HepG2 (cell line): ENCODE measurements around the gene SYT8. TPM values are rescaled to one million over a fixed set of nuclear protein-coding genes. Genes with fewer than 3 reads are reported as not detected.

Experiments used
- ATAC-seq: fragments of 200-7000 bp; cut with Tn5 transposase; 3 replicates; pipeline ENCODE4 v1.9.1; 2020; ENCODE audit warnings: mild to moderate bottlenecking, moderate library complexity
- BruUV-seq: library from RNA; stranded (reverse); fragments of 400-500 nt; replicated peaks from 2 replicates; lab custom pipeline; 2021; lab: Mats Ljungman, UMichigan
- CTCF ChIA-PET: fragments of 300-600 bp; formaldehyde crosslinking; extraction: SDS; loops from one replicate; lab custom pipeline; 2021; ENCODE audit warnings: low total read pairs, inconsistent platforms, low intra/inter-chr PET ratio; lab: Yijun Ruan, JAX
- POLR2A ChIA-PET: fragments of 350-600 bp; sonication (Branson Sonifier 250); formaldehyde crosslinking; loops from one replicate; lab custom pipeline; 2020; ENCODE audit warnings: antibody characterized with exemption, inconsistent platforms; lab: Yijun Ruan, JAX
- DNase-seq: peaks from one replicate; pipeline ENCODE4 v3.0.0-alpha.2; 2015; ENCODE audit warnings: low spot score
- FAIRE-seq: peaks from 3 replicates; lab custom pipeline; 2011; peaks lifted over from hg19 to GRCh38; lab: Jason Lieb, UNC
- H2AFZ ChIP-seq: one replicate; pipeline ENCODE4 v1.6.1; 2011; ENCODE audit warnings: low read length, inconsistent platforms
- H3K27ac ChIP-seq: fragments of 300-600 bp; 3 replicates; pipeline ENCODE4 v1.8.0; 2011; ENCODE audit warnings: mixed run types, mild to moderate bottlenecking, mixed read lengths, low read length, inconsistent platforms; ENCODE audit not compliant: insufficient read depth; ENCODE audit errors: extremely low read length
- H3K27me3 ChIP-seq, 2 experiments: fragments of 200-600 bp in 1 of 2; 2 replicates in 1 of 2; 3 replicates in 1 of 2; pipeline versions ENCODE4 v1.6.0 to v1.8.0; 2011; ENCODE audit warnings: low read length in 2 of 2, mild to moderate bottlenecking in 2 of 2, moderate library complexity in 2 of 2, inconsistent platforms in 1 of 2; ENCODE audit not compliant: insufficient read depth in 2 of 2, control insufficient read depth in 1 of 2
- H3K36me3 ChIP-seq, 2 experiments: fragments of 200-600 bp in 1 of 2; replicated peaks in 1 of 2; 2 replicates in 1 of 2; 3 replicates in 1 of 2; pipeline versions ENCODE4 v1.5.1 to v1.8.0; 2011; ENCODE audit warnings: low read length in 2 of 2, inconsistent platforms in 1 of 2; ENCODE audit not compliant: insufficient read depth in 2 of 2, control insufficient read depth in 1 of 2
- H3K4me1 ChIP-seq: 2 replicates; pipeline ENCODE4 v1.5.1; 2012; ENCODE audit warnings: low read length, inconsistent platforms; ENCODE audit not compliant: insufficient read depth
- H3K4me2 ChIP-seq: 2 replicates; pipeline ENCODE4 v1.6.0; 2011; ENCODE audit warnings: low read depth, low read length, inconsistent platforms
- H3K4me3 ChIP-seq, 3 experiments: fragments of 200-600 bp in 1 of 3; sonication (generic), shearing (Covaris generic) in 1 of 3; replicated peaks in 1 of 3; 2 replicates each; pipeline ENCODE4 v1.5.1; 2011 to 2016; ENCODE audit warnings: low read length in 3 of 3, inconsistent platforms in 2 of 3, low read depth in 2 of 3, mild to moderate bottlenecking in 2 of 3, control low read depth in 1 of 3, mixed read lengths in 1 of 3; ENCODE audit not compliant: insufficient read depth in 1 of 3
- H3K79me2 ChIP-seq: one replicate; pipeline ENCODE4 v1.6.1; 2011; ENCODE audit warnings: low read length, inconsistent platforms; ENCODE audit not compliant: insufficient read depth
- H3K9ac ChIP-seq: 2 replicates; pipeline ENCODE4 v1.6.0; 2011; ENCODE audit warnings: mild to moderate bottlenecking, low read depth, low read length, inconsistent platforms; ENCODE audit not compliant: insufficient read depth
- H3K9me3 ChIP-seq: 2 replicates; pipeline ENCODE4 v1.5.1; 2012; ENCODE audit warnings: mild to moderate bottlenecking, low read length
- H4K20me1 ChIP-seq: 2 replicates; pipeline ENCODE4 v1.6.0; 2011; ENCODE audit warnings: inconsistent platforms, mild to moderate bottlenecking, low read length, moderate library complexity; ENCODE audit not compliant: insufficient read depth
- CEBPG ChIP-seq: IDR thresholded peaks from 2 replicates; pipeline ENCODE4 v1.6.1; 2016
- ESRRA ChIP-seq: sonication (generic); formaldehyde crosslinking; IDR thresholded peaks from 2 replicates; pipeline ENCODE4 v1.5.1; 2020; ENCODE audit warnings: mild to moderate bottlenecking, low read depth, missing genetic modification reagents
- GTF3A ChIP-seq: sonication (generic); formaldehyde crosslinking; conservative IDR thresholded peaks from 2 replicates; pipeline ENCODE4 v1.4.0; 2020; ENCODE audit warnings: mild to moderate bottlenecking, missing genetic modification reagents
- PAF1 ChIP-seq: IDR thresholded peaks from 2 replicates; pipeline ENCODE4 v1.6.1; 2016; ENCODE audit warnings: missing genetic modification reagents, missing compliant biosample characterization
- ZFP1 ChIP-seq: IDR thresholded peaks from 2 replicates; pipeline ENCODE4 v1.6.1; 2016
- ZNF20 ChIP-seq: sonication (generic); formaldehyde crosslinking; IDR thresholded peaks from 2 replicates; pipeline ENCODE4 v1.4.0; 2020; ENCODE audit warnings: mild to moderate bottlenecking, moderate library complexity, missing genetic modification reagents
- ZNF576 ChIP-seq: sonication (generic); formaldehyde crosslinking; IDR thresholded peaks from 2 replicates; pipeline ENCODE4 v1.4.0; 2020; ENCODE audit warnings: mild to moderate bottlenecking, missing genetic modification reagents
- ZNF772 ChIP-seq: sonication (generic); formaldehyde crosslinking; IDR thresholded peaks from 2 replicates; pipeline ENCODE4 v1.5.0; 2020; ENCODE audit warnings: mild to moderate bottlenecking, missing genetic modification reagents
- WGBS: methylation state at CpG from one replicate; pipeline ENCODE4 v1.1.6; 2017; ENCODE audit warnings: low lambda C conversion rate; 5-methylcytosine and 5-hydroxymethylcytosine counted together
- in situ Hi-C: cut with HindIII; loops from 2 replicates; pipeline ENCODE4 v1.10.0; 2017; ENCODE audit warnings: low pct_unique_long_range_greater_than_20kb; ENCODE audit not compliant: extremely low pct_ligation_motif_present
- intact Hi-C: fragments of 100-400 bp; cut with micrococcal nuclease; formaldehyde crosslinking; loops from one replicate; pipeline ENCODE4 v1.10.0; 2022; ENCODE audit not compliant: unreplicated experiment
- polyA plus RNA-seq, 8 experiments: library from polyadenylated mRNA; depleted of rRNA in 3 of 8; stranded (reverse) in 7 of 8; unstranded in 1 of 8; fragments of >200 nt; fragmentation: Illumina TruSeq in 4 of 8; extraction: Trizol in 4 of 8; gene quantifications; 2 replicates each; pipeline versions ENCODE4 v1.2.1 to v1.2.3, GENCODE V29; 2011 to 2016; ENCODE audit warnings: low read depth in 4 of 8, missing spikeins in 1 of 8, mixed read lengths in 1 of 8; ENCODE audit not compliant: insufficient read depth in 1 of 8
- total RNA-seq, 5 experiments: library from RNA; depleted of rRNA; stranded (reverse); fragments of >200 nt; fragmentation: Illumina TruSeq; extraction: Trizol; gene quantifications; 2 replicates each; pipeline ENCODE4 v1.2.3, GENCODE V29; 2016; ENCODE audit warnings: low read depth in 1 of 5

Gene SYT8
- total and polyA plus RNA-seq, 2 of the 13 experiments (the other 11 are each of a cell fraction or from before 2014, with no cell fraction given): 0.60 to 2.3 TPM

GRCh38 chr11:1843796-1844195 is 9.0 kb downstream of the SYT8 start:
- DNase-seq (no peak), ATAC-seq (no peak), FAIRE-seq (no peak)
- no TSS peak for BruUV-seq
- no peak overlapping the region for H3K27ac ChIP-seq
- H3K4me2 ChIP-seq: no peak overlapping the region
- no peak overlapping the region for H2AFZ ChIP-seq
- in situ Hi-C loops (loop anchor here (5.0 kb wide), 1 partner anchor 309 kb away; no protein-coding TSS in a partner anchor), intact Hi-C loops (no loop called here)
- H3K27me3 ChIP-seq: peaks cover 14 to 54% of the 10 kb centered on the region in 2 experiments; a peak in 4 of 5 replicates
- TF ChIP-seq ZNF20 (no peak), GTF3A (no peak), ESRRA (CRISPR knock-in tag) (no peak), ZNF772 (no peak), ZFP1 (CRISPR knock-in tag) (no peak), ZNF576 (CRISPR knock-in tag) (0 out of 2 replicates have a peak, but pooled peaks have one; percentile 48), CEBPG (CRISPR knock-in tag) (no peak), PAF1 (CRISPR knock-in tag) (no peak)
- ChIA-PET CTCF (no interaction called here), POLR2A (no interaction called here)
- H3K36me3 ChIP-seq: no peaks in the 10 kb centered on the region
- no peaks in the 10 kb centered on the region for H3K9me3 ChIP-seq
- no peak overlapping the region for H3K4me3 ChIP-seq
- no peak overlapping the region for H3K9ac ChIP-seq
- WGBS: 78% methylated on average over 8 of the region's 8 CpGs
- no peaks in the 10 kb centered on the region for H3K79me2 ChIP-seq
- no peaks in the 10 kb centered on the region for H4K20me1 ChIP-seq
- peaks cover 51% of the 10 kb centered on the region for H3K4me1 ChIP-seq
